Measurements from ENCODE around the gene SGSM2. TPM values are rescaled to one million over a fixed set of nuclear protein-coding genes. Genes with fewer than 3 reads are reported as not detected.
A peak's percentile ranks its signal among the peaks of the same experiment; 100 is the strongest.

Gene SGSM2
- total and polyA plus RNA-seq, 2 of the 13 experiments (the other 11 are each of a cell fraction or from before 2014, with no cell fraction given) = 30.4 to 51.3 TPM

DNA sequence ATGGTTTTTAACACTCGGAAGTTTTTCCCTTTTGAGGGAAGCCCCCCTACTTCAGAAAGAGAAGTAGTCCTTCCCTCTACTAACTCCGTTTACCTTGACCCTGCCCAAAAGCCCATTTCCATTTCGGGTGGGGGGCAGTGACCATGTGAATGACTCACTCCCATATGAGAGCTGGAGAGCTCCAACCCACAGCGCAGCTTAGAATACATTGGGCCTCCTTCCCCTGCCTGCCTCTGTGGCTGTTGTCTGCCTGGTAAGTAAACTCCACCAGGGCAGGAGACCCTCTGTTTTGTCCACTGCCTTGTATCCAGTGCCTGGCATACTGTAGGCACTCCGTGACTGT lies 985 bp downstream of the SGSM2 start:
- Histone ChIP-seq H3K4me1 (ENCODE audit: insufficient read depth, low read length) (peaks cover 30% of the 10 kb centered on the region), H3K9ac (ENCODE audit: insufficient read depth, low read depth, low read length) (peak overlapping the region; percentile 96), H3K4me2 (ENCODE audit: low read depth, low read length) (peak overlapping the region; percentile 73), H3K4me3 (replicated peaks in 1 of 3; ENCODE audit: insufficient read depth in 1 of 3, low read depth in 2 of 3, low read length in 3 of 3) (peak overlapping the region; percentile 67 to 100 (median 99)), H3K36me3 (replicated peaks in 1 of 2; ENCODE audit: control insufficient read depth in 1 of 2, insufficient read depth in 2 of 2, low read length in 2 of 2) (peaks cover 13 to 23% of the 10 kb centered on the region in 2 experiments), H3K27ac (ENCODE audit: extremely low read length, insufficient read depth, low read length) (peak overlapping the region; percentile 72), H4K20me1 (ENCODE audit: insufficient read depth, low read length) (no peaks in the 10 kb centered on the region), H2AFZ (ENCODE audit: low read length) (no peak overlapping the region), H3K79me2 (ENCODE audit: insufficient read depth, low read length) (peaks cover 35% of the 10 kb centered on the region), H3K27me3 (ENCODE audit: control insufficient read depth in 1 of 2, insufficient read depth in 2 of 2, low read length in 2 of 2) (no peaks in the 10 kb centered on the region; a peak in 1 of 5 replicates), H3K9me3 (ENCODE audit: low read length) (no peaks in the 10 kb centered on the region)
- DNase-seq (ENCODE audit: low spot score) (no peak), FAIRE-seq (no peak), ATAC-seq (peak; percentile 2; the same call in 1 of the 3 replicates)
- intact Hi-C loops (cut with micrococcal nuclease; ENCODE audit: unreplicated experiment) (loop anchor here (5.0 kb wide), 1 partner anchor 64 kb away; the partner anchor contains the start of gene MNT), in situ Hi-C loops (cut with HindIII; ENCODE audit: extremely low pct_ligation_motif_present, low pct_unique_long_range_greater_than_20kb) (no loop called here)
- ChIA-PET CTCF (ENCODE audit: low intra/inter-chr PET ratio, low total read pairs) (no interaction called here), POLR2A (interaction anchor here (1.0 to 1.8 kb wide), 4 partner anchors 9 to 63 kb away, joined by 3 to 10 read pairs (median 6); partner anchors contain the start of genes SMG6 and SRR)
- TSS peak; percentile 42 for BruUV-seq (replicated peaks)
- 18% methylated on average over 5 of the region's 5 CpGs for WGBS (ENCODE audit: low lambda C conversion rate)
- TF ChIP-seq ZSCAN12 (CRISPR knock-in tag; IDR thresholded peaks at IDR 0.05) (no peak), KLF6 (CRISPR knock-in tag; IDR thresholded peaks at IDR 0.05) (no peak), ZNF235 (CRISPR knock-in tag; IDR thresholded peaks at IDR 0.05; ENCODE audit: borderline replicate concordance) (no peak), SRY (CRISPR knock-in tag; IDR thresholded peaks at IDR 0.05) (no peak), ZNF501 (CRISPR knock-in tag; IDR thresholded peaks at IDR 0.05) (0 out of 2 replicates have a peak, but pooled peaks have one; percentile 41), NCOR1 (IDR thresholded peaks at IDR 0.05; ENCODE audit: borderline replicate concordance, low read length) (no peak), AGO1 (IDR thresholded peaks at IDR 0.05; ENCODE audit: low read depth, low read length, poor library complexity, severe bottlenecking) (no peak), ZMYM3 (CRISPR knock-in tag; IDR thresholded peaks at IDR 0.05) (no peak), FOSL2 (CRISPR knock-in tag; IDR thresholded peaks at IDR 0.05) (peak; percentile 67), ZNF224 (CRISPR knock-in tag; IDR thresholded peaks at IDR 0.05) (no peak), ZFP62 (CRISPR knock-in tag; IDR thresholded peaks at IDR 0.05) (no peak), ZNF749 (CRISPR knock-in tag; IDR thresholded peaks at IDR 0.05; ENCODE audit: borderline replicate concordance) (no peak), ZNF572 (CRISPR knock-in tag; IDR thresholded peaks at IDR 0.05) (0 out of 2 replicates have a peak, but pooled peaks have one; percentile 50), ZNF367 (CRISPR knock-in tag; IDR thresholded peaks at IDR 0.05; ENCODE audit: borderline replicate concordance) (no peak), MXD1 (CRISPR knock-in tag; IDR thresholded peaks at IDR 0.05) (no peak; the same call in 1 of the 2 replicates), ZNF33B (CRISPR knock-in tag; IDR thresholded peaks at IDR 0.05) (no peak), CENPT (CRISPR knock-in tag; IDR thresholded peaks at IDR 0.05; ENCODE audit: low read depth) (no peak), NFYB (CRISPR knock-in tag; IDR thresholded peaks at IDR 0.05) (no peak), PTBP1 (IDR thresholded peaks at IDR 0.05; ENCODE audit: low read depth, low read length, poor library complexity, severe bottlenecking) (no peak), POGZ (CRISPR knock-in tag; IDR thresholded peaks at IDR 0.05) (peak; percentile 6; the same call in 1 of the 2 replicates)
- TF ChIP-seq, protein P1, sequence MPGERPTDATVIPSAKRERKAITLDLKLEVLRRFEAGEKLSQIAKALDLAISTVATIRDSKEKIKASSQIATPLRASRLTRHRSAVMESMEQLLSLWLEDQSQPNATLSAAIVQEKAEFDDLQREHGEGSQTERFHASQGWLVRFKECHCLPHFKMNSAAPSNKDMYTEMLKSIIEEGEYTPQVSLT (CRISPR knock-in tag; IDR thresholded peaks at IDR 0.05; ENCODE audit: borderline replicate concordance, low read depth) = no peak
- TF ChIP-seq, protein P2, sequence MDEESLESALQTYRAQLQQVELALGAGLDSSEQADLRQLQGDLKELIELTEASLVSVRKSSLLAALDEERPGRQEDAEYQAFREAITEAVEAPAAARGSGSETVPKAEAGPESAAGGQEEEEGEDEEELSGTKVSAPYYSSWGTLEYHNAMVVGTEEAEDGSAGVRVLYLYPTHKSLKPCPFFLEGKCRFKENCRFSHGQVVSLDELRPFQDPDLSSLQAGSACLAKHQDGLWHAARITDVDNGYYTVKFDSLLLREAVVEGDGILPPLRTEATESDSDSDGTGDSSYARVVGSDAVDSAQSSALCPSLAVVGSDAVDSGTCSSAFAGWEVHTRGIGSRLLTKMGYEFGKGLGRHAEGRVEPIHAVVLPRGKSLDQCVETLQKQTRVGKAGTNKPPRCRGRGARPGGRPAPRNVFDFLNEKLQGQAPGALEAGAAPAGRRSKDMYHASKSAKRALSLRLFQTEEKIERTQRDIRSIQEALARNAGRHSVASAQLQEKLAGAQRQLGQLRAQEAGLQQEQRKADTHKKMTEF (CRISPR knock-in tag; IDR thresholded peaks at IDR 0.05) = 0 out of 2 replicates have a peak, but pooled peaks have one; percentile 1
- TF ChIP-seq, protein P3, sequence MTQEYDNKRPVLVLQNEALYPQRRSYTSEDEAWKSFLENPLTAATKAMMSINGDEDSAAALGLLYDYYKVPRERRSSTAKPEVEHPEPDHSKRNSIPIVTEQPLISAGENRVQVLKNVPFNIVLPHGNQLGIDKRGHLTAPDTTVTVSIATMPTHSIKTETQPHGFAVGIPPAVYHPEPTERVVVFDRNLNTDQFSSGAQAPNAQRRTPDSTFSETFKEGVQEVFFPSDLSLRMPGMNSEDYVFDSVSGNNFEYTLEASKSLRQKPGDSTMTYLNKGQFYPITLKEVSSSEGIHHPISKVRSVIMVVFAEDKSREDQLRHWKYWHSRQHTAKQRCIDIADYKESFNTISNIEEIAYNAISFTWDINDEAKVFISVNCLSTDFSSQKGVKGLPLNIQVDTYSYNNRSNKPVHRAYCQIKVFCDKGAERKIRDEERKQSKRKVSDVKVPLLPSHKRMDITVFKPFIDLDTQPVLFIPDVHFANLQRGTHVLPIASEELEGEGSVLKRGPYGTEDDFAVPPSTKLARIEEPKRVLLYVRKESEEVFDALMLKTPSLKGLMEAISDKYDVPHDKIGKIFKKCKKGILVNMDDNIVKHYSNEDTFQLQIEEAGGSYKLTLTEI (CRISPR knock-in tag; conservative IDR thresholded peaks at IDR 0.05) = no peak

All from HepG2 (cell line).